Nephron progenitor cell (in vitro differentiated cells): Measurements from ENCODE around the gene AGMO.

ENCODE experiments used
- DNase-seq: peaks from one replicate; pipeline ENCODE4 v3.0.0; 2021
- H3K27ac Mint-ChIP-seq: 2 replicates; pipeline ENCODE4 v1.8.0; 2021; ENCODE audit warnings: mild to moderate bottlenecking, moderate library complexity, mixed read lengths
- H3K27me3 Mint-ChIP-seq: 2 replicates; pipeline ENCODE4 v1.8.0; 2021; ENCODE audit warnings: mild to moderate bottlenecking, low read depth, mixed read lengths; ENCODE audit not compliant: poor library complexity
- H3K36me3 Mint-ChIP-seq: 2 replicates; pipeline ENCODE4 v1.8.0; 2021; ENCODE audit warnings: low read depth, mixed read lengths
- H3K4me1 Mint-ChIP-seq: 2 replicates; pipeline ENCODE4 v1.8.0; 2021; ENCODE audit warnings: mixed read lengths
- H3K4me3 Mint-ChIP-seq: 2 replicates; pipeline ENCODE4 v1.8.0; 2021; ENCODE audit warnings: mild to moderate bottlenecking, moderate library complexity, mixed read lengths
- H3K9me3 Mint-ChIP-seq: 2 replicates; pipeline ENCODE4 v1.8.0; 2021; ENCODE audit warnings: mild to moderate bottlenecking, moderate library complexity, mixed read lengths
- TF ChIP-seq, protein P1 (sequence below): fragments of 200-600 bp; sonication (generic); IDR thresholded peaks from 2 replicates; pipeline ENCODE4 v1.5.0; 2021; ENCODE audit warnings: antibody characterized with exemption

Gene AGMO

DNA sequence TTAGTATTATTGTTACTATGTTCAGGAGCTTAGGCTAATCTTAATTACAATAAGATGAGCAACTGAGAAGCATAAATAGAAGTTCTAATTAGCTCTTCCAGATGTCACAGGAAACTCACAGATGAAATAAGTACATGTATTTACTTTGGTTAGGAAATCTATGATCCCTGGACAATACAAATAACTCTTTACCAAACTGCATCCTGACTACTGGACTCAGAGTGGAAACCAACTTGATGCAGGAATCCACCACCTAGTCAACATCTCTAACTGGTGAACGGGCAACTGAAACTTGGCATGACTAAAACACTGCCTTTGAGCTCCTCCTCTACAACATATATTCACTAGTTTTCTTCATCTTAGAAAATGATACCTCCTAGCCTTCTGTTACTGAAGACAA lies 193.2 kb downstream of the AGMO start:
- no peaks in the 10 kb centered on the region for H3K4me1 Mint-ChIP-seq
- TF ChIP-seq, protein P1, sequence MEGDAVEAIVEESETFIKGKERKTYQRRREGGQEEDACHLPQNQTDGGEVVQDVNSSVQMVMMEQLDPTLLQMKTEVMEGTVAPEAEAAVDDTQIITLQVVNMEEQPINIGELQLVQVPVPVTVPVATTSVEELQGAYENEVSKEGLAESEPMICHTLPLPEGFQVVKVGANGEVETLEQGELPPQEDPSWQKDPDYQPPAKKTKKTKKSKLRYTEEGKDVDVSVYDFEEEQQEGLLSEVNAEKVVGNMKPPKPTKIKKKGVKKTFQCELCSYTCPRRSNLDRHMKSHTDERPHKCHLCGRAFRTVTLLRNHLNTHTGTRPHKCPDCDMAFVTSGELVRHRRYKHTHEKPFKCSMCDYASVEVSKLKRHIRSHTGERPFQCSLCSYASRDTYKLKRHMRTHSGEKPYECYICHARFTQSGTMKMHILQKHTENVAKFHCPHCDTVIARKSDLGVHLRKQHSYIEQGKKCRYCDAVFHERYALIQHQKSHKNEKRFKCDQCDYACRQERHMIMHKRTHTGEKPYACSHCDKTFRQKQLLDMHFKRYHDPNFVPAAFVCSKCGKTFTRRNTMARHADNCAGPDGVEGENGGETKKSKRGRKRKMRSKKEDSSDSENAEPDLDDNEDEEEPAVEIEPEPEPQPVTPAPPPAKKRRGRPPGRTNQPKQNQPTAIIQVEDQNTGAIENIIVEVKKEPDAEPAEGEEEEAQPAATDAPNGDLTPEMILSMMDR: no peak
- H3K27ac Mint-ChIP-seq: no peak overlapping the region
- peaks cover 3% of the 10 kb centered on the region for H3K27me3 Mint-ChIP-seq
- H3K9me3 Mint-ChIP-seq: no peaks in the 10 kb centered on the region
- no peak overlapping the region for H3K4me3 Mint-ChIP-seq
- no peaks in the 10 kb centered on the region for H3K36me3 Mint-ChIP-seq
- DNase-seq: no peak

DNA sequence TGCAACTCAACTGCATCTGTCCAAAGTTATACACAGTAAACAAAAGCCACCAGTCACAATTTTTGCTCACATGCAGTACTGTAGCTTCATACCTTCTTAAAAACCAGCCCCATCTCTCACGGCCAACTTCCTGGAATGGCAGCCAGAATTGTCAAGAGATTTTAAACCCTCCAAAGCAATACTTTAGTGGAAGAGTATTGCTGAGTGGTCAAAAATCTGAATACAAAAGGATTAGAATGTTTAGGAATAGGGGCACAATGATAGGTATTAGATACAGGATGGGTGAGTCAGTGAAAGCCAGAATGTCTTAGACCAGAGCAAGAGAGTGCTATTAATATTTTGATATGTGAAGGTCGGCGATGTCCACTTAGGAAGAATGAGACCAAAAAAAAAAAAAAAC lies 193.9 kb downstream of the AGMO start:
- no peaks in the 10 kb centered on the region for H3K4me1 Mint-ChIP-seq
- no peaks in the 10 kb centered on the region for H3K9me3 Mint-ChIP-seq
- DNase-seq: no peak
- H3K36me3 Mint-ChIP-seq: no peaks in the 10 kb centered on the region
- H3K27me3 Mint-ChIP-seq: no peaks in the 10 kb centered on the region
- no peak overlapping the region for H3K27ac Mint-ChIP-seq
- TF ChIP-seq, protein P1: no peak
- no peak overlapping the region for H3K4me3 Mint-ChIP-seq

DNA sequence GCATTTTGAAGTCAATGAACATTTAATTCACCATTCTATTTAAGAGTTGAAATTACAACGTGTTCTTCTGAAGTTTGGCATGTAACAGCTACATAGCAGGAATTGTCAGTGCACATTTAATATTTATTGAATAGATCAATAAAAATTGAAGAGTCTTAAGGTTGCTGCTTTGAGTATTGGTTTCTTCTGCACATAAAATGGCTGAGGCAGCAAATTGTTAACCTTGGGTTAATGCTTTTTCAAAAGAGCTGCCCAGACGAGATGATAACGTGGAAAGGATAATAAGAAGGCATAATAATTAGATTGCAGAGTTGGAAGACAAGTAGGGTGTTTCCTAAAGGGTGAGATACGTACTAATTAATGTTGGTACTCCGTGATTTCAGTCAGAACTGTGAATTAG lies 203.7 kb downstream of the AGMO start:
- Mint-ChIP-seq H3K27me3 (no peaks in the 10 kb centered on the region), H3K9me3 (no peaks in the 10 kb centered on the region), H3K27ac (no peak overlapping the region), H3K4me1 (peaks cover 10% of the 10 kb centered on the region), H3K4me3 (no peak overlapping the region), H3K36me3 (no peaks in the 10 kb centered on the region)
- DNase-seq: no peak
- TF ChIP-seq, protein P1: no peak

DNA sequence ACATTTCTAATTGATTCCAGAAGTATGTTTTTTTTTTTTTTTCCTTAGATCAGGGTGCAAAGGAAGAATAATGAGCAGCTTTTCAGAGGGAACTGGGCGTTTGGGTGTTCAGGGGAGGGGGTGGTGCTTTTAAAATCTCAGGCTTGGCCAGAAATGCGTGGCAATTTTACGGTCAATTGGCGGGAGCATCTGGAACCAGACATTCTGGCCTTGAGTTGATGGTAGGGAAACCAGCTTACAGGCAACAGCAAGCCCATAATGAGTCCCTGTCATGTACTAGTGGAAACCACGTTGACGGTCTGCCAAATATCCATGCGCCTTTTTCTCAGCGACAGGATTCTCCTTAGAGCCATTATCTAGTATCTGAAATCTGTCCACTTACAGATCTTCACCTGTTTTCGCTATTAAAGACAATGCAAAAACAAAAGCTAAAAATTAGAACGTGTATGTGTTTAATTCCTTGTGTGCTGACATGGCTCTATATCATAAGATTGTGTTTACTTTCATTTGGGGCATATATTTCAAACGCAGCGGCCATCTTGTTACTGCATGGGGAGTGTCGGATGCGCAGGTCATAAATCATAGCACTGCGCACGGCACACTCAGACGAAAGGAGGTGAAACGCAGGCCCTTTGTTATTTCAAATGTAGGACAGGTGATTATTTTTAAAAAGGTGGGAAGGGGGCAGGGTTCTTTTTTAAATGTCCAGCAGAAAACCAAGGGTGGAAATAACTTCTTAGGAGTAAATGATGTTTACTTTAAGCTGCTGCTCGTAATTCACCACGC lies 209.2 kb downstream of the AGMO start:
- TF ChIP-seq, protein P1: no peak
- H3K27me3 Mint-ChIP-seq: peaks cover 3% of the 10 kb centered on the region
- H3K4me1 Mint-ChIP-seq: peaks cover 20% of the 10 kb centered on the region
- H3K9me3 Mint-ChIP-seq: no peaks in the 10 kb centered on the region
- DNase-seq: no peak
- H3K27ac Mint-ChIP-seq: no peak overlapping the region
- no peaks in the 10 kb centered on the region for H3K36me3 Mint-ChIP-seq
- H3K4me3 Mint-ChIP-seq: no peak overlapping the region

DNA sequence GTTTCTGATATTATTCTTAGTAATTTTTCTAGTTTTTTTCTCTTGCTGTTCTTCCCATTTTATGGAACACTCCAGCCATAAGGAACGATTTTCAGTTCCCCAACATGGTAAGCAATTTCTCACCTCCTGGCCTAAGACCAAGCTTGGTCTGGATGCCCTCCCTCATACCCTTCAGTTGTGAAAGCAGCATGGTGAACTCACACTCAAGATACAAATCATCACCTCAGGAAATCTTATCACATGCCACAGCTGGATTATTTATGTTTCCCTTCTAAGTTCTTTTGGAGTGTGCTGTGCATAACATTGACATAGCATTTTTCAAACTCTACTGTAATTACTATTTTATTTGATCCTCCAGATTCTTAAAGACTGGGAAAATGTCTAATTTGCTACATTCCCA lies 216.6 kb downstream of the AGMO start:
- Mint-ChIP-seq H3K27ac (no peak overlapping the region), H3K4me1 (no peaks in the 10 kb centered on the region), H3K9me3 (peaks cover 8% of the 10 kb centered on the region), H3K27me3 (no peaks in the 10 kb centered on the region), H3K4me3 (no peak overlapping the region), H3K36me3 (no peaks in the 10 kb centered on the region)
- no peak for DNase-seq
- TF ChIP-seq, protein P1: no peak

DNA sequence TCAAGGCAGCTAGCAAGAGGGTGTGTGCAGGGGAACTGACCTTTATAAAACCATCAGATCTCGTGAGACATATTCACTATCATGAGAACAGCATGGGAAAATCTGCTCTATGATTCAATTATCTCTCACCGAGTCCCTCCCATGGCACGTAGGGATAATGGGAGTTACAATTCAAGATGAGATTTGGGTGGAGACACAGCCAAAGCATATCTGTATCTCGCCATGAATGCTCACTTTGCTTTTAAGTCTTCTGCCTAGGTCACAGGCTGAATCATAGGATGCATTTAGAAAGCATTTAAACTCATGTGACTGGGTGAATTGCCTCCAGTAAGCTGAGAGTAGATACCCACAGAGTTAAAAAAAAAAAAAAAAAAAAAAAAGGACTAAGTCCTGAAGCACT lies 220.0 kb downstream of the AGMO start:
- no peak for DNase-seq
- peaks cover 8% of the 10 kb centered on the region for H3K4me1 Mint-ChIP-seq
- no peaks in the 10 kb centered on the region for H3K27me3 Mint-ChIP-seq
- TF ChIP-seq, protein P1: no peak
- no peak overlapping the region for H3K27ac Mint-ChIP-seq
- H3K4me3 Mint-ChIP-seq: no peak overlapping the region
- H3K9me3 Mint-ChIP-seq: peaks cover 25% of the 10 kb centered on the region
- peaks cover 4% of the 10 kb centered on the region for H3K36me3 Mint-ChIP-seq
